ENCODE measurements around the gene SLC39A9. TPM values are rescaled to one million over a fixed set of nuclear protein-coding genes. Genes with fewer than 3 reads are reported as not detected.

SLC39A9 gene
- total RNA-seq, 2 donors from 2014 or later: 79.7 to 83.1 TPM

DNA sequence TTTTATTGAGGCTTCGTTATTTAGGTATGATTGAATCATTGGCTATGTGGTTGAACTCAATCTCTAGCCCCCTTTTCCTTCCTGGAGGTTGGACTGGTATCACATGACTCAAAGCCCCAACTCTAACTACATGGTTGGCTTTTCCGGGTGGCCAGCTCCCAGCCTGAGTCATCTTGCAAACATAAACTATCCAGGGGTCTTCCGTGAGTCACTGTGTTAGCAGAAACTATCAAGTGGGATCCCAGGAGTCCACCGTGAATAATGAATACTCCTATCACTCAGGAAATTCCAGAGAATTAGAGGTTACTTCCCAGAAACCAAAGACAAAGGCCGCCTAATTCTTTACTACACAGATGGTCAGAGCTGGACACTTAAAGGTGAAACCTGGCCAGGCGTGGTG is 66.3 kb downstream of the SLC39A9 start:
- TF ChIP-seq, protein P1, sequence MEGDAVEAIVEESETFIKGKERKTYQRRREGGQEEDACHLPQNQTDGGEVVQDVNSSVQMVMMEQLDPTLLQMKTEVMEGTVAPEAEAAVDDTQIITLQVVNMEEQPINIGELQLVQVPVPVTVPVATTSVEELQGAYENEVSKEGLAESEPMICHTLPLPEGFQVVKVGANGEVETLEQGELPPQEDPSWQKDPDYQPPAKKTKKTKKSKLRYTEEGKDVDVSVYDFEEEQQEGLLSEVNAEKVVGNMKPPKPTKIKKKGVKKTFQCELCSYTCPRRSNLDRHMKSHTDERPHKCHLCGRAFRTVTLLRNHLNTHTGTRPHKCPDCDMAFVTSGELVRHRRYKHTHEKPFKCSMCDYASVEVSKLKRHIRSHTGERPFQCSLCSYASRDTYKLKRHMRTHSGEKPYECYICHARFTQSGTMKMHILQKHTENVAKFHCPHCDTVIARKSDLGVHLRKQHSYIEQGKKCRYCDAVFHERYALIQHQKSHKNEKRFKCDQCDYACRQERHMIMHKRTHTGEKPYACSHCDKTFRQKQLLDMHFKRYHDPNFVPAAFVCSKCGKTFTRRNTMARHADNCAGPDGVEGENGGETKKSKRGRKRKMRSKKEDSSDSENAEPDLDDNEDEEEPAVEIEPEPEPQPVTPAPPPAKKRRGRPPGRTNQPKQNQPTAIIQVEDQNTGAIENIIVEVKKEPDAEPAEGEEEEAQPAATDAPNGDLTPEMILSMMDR (IDR thresholded peaks at IDR 0.05): no peak
- Histone ChIP-seq H3K27me3 (no peaks in the 10 kb centered on the region), H3K27ac (no peak overlapping the region), H3K9ac (ENCODE audit: low read depth in 2 of 2, low read length in 2 of 2) (no peak overlapping the region), H3K36me3 (no peaks in the 10 kb centered on the region), H3K4me1 (no peaks in the 10 kb centered on the region), H3K4me3 (no peak overlapping the region), H3K9me3 (no peaks in the 10 kb centered on the region)
- no peak for DNase-seq
- intact Hi-C loops (cut with DNase I): no loop called here

DNA sequence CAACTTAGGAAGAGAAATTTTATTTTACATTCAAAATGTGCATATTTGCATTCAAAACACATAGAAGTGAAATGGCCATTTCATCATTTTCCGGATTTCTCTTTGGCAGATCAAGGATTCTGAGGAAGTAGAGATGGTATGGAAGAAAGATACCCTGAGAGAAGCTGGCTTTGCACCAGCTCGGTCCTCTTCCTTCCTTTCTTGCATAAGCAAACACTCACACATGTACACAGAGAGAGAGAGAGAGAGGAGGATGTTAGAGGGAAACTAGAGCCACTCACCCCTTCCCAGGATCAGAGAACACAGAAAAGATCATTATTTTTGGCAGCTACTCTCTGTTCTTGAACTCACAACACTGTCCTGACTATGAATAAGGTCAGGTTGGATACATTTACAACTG is 70.5 kb downstream of the SLC39A9 start:
- intact Hi-C loops (cut with DNase I): no loop called here
- Histone ChIP-seq H3K9me3 (no peaks in the 10 kb centered on the region), H3K27me3 (no peaks in the 10 kb centered on the region), H3K4me1 (no peaks in the 10 kb centered on the region), H3K9ac (ENCODE audit: low read depth in 2 of 2, low read length in 2 of 2) (no peak overlapping the region), H3K27ac (no peak overlapping the region), H3K36me3 (no peaks in the 10 kb centered on the region), H3K4me3 (no peak overlapping the region)
- DNase-seq: no peak
- TF ChIP-seq, protein P1 (IDR thresholded peaks at IDR 0.05): no peak

DNA sequence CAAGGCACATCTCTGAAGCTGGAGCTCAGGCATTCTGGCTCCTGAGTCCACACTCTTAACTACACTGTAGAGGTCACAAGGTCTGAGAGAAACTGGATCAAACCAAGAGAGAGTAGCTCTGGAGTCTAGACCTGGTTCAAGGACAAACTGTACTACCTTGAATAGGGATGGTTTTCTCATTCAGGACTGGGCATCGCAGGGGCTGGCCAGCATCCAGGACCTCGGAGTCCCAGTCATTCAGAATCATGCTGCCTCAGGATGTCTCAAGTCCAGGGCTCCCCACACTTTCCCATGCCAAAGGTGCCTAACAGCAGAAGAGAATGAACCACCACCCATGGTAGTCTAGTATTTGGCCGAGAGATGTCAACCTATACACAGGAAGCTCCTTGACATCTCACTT is 72.9 kb downstream of the SLC39A9 start:
- Histone ChIP-seq H3K4me1 (no peaks in the 10 kb centered on the region), H3K4me3 (no peak overlapping the region), H3K27me3 (no peaks in the 10 kb centered on the region), H3K27ac (no peak overlapping the region), H3K9me3 (no peaks in the 10 kb centered on the region), H3K36me3 (no peaks in the 10 kb centered on the region), H3K9ac (ENCODE audit: low read depth in 2 of 2, low read length in 2 of 2) (no peak overlapping the region)
- no peak for DNase-seq
- intact Hi-C loops (cut with DNase I): no loop called here
- TF ChIP-seq, protein P1 (IDR thresholded peaks at IDR 0.05): no peak

DNA sequence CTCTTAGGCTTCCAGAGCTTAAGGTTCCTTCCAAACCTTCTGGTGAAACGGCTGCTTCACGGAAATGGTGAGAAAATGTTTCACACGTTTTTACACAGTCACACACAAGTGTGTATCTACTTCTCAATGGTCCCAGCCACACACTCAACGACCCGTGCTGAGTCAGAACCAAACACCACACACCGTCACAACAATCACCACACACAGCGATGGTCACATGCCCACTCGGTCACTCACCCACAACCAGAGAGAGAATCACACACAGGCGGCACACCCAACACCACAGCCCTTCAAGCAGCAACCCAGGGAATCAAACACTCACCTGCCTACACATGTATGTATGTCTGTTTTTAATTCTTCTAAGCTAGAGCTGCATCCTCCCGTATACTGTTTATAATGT is 73.4 kb downstream of the SLC39A9 start:
- Histone ChIP-seq H3K4me1 (no peaks in the 10 kb centered on the region), H3K27me3 (no peaks in the 10 kb centered on the region), H3K4me3 (no peak overlapping the region), H3K27ac (no peak overlapping the region), H3K36me3 (no peaks in the 10 kb centered on the region), H3K9me3 (no peaks in the 10 kb centered on the region), H3K9ac (ENCODE audit: low read depth in 2 of 2, low read length in 2 of 2) (no peak overlapping the region)
- no peak for DNase-seq
- TF ChIP-seq, protein P1 (IDR thresholded peaks at IDR 0.05): no peak
- intact Hi-C loops (cut with DNase I): no loop called here

DNA sequence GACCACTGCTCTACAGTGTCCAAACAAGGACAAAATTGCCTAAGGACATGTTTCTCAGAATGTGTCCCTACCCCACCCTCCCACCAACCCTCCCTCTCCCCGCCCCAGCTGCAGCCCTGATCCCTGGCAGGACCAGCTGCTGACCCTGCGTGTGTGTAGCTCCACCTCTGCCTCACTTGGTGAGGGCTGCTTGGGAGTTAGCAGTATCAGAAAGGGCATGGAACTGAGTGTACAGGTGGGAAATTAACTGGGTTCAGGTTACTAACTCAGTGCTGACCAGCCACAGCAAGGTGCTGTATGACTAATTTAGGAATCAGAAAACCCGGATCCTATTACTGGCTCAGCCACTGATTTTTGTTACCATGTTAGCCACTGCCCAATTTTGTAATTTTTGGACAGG is 74.8 kb downstream of the SLC39A9 start:
- no peaks in the 10 kb centered on the region for H3K27me3 ChIP-seq
- DNase-seq: no peak
- H3K36me3 ChIP-seq: no peaks in the 10 kb centered on the region
- no peaks in the 10 kb centered on the region for H3K4me1 ChIP-seq
- intact Hi-C loops (cut with DNase I): no loop called here
- no peak overlapping the region for H3K27ac ChIP-seq
- H3K9me3 ChIP-seq: no peaks in the 10 kb centered on the region
- no peak overlapping the region for H3K4me3 ChIP-seq
- H3K9ac ChIP-seq (ENCODE audit: low read depth in 2 of 2, low read length in 2 of 2): no peak overlapping the region
- TF ChIP-seq, protein P1 (IDR thresholded peaks at IDR 0.05): no peak

DNA sequence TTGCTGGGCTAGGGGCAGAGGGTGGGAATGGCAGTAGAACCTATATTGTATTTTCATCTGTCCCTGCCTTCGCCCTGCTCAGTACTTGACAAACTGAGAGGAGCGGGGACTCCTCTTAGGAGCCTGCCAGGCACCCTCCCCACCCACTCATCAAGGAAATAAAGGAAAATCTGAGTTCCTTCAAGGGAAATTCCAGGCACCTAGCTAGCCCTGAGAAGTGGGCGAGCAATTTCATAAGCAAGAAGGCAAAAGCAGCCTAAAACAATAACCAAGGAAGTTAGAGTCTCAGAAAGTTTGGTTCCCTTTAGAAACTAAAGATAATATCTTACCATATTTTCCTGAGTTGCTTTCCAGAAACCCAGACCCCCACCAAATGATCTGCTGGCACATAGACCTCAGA is 75.5 kb downstream of the SLC39A9 start:
- Histone ChIP-seq H3K9me3 (no peaks in the 10 kb centered on the region), H3K27ac (no peak overlapping the region), H3K4me1 (no peaks in the 10 kb centered on the region), H3K36me3 (no peaks in the 10 kb centered on the region), H3K27me3 (no peaks in the 10 kb centered on the region), H3K9ac (ENCODE audit: low read depth in 2 of 2, low read length in 2 of 2) (no peak overlapping the region), H3K4me3 (no peak overlapping the region)
- no peak for DNase-seq
- intact Hi-C loops (cut with DNase I): no loop called here
- TF ChIP-seq, protein P1 (IDR thresholded peaks at IDR 0.05): no peak

All from colonic mucosa (tissue), 4 donors.